Measurements from ENCODE around the gene PKLR. TPM values are rescaled to one million over a fixed set of nuclear protein-coding genes. Genes with fewer than 3 reads are reported as not detected.

The PKLR gene
- 0.72 and 1.9 TPM in 2 replicates for total RNA-seq

GRCh38 chr1:155301342-155301841, at the start of gene PKLR:
Gene PKLR (minus strand): TSS chr1:155301438. CDS start chr1:155301395, 43 bp downstream.

GRCh38 chr1:155320661-155321617, 19.7 kb upstream of the PKLR start, which contains the start of gene RUSC1:
Gene RUSC1 (plus strand): TSS chr1:155320894. CDS start chr1:155321774, 880 bp downstream.

DNA sequence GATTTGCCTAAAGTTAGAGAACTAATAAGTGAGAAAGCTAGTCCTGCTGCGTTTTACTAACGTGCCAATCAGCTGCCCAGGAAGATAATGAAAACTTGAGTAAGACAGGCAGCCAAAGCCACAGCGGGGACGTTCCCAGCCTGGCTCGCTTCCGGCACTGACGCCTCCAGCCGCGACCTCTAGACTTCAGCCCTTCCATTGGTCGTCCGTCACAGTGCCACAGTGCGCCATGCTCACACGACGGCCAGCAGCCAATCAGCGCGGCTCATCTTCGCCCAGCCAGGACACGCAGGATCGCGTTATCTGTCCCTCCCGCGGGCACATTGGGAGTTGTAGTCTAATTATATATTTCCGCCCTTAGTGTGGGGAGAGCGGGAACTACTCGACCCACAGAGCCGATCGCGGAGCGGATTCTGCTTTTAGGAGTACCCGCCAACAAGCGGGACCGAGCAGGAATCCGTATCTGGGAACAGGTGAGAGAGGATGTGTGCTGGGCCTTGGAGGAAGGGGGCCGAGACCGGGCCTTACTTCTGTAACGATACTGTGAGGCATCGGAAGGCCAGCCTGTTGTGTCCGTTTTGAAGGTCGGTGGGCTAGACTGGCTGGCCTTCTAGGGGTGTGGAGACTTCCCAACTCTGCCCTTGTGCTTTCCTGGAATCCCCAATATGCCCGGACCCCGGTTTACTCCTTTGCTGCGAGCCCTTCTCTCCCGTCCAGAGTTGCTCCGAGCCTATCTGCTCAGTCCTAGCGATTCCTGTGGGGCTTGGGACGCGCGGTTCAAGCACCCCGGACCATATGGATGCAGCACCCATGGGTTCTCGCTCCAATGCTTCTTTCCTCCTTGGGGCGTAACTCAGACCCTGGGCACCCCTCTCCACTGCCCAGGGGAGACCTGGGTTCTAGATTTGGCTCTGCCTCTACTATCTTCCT, 7.5 kb upstream of the PKLR start, which contains the start of gene FDPS:
FDPS (plus strand) TSS at position 374 of the 930 bp plus-strand sequence. CDS start 924 bp downstream, outside the sequence.

DNA sequence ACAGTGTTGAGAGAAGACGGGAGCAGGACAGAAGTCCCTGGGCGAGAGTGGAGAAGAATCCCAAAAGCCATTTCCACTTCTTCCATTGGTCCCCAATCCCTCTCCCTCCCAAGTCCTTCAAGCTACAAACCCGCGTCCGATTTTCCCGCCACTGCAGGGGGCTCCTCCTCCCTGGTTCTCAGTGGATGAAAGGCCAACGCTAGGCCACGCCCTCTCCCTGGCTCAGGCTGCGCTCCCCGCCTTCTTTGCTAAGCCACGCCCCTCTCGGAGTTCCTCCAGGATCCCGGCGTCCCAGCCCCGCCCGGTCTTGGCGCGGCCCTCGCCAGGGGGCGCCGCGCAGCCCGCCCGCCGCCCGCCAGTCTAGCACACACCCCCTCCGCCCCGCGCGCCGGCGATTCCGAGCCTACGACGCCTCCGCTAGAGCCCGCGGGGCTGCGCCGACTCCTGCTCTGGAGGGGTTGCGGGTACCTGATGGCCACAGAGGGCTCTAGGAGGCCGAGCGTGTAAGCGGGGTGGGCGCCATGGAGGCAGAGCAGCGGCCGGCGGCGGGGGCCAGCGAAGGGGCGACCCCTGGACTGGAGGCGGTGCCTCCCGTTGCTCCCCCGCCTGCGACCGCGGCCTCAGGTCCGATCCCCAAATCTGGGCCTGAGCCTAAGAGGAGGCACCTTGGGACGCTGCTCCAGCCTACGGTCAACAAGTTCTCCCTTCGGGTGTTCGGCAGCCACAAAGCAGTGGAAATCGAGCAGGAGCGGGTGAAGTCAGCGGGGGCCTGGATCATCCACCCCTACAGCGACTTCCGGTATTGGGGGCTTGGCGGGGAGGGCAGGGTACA, 24.0 kb downstream of the PKLR start, which contains the start of gene HCN3:
HCN3 (plus strand) TSS at position 394 of the 832 bp plus-strand sequence; CDS start at position 522, 128 bp downstream.

GRCh38 chr1:155273343-155274245, 27.6 kb downstream of the PKLR start, which contains the start of gene CLK2:
Gene CLK2 (minus strand): TSS chr1:155273504. CDS start chr1:155270977, 2,527 bp downstream.

GRCh38 chr1:155261852-155262673, 39.2 kb downstream of the PKLR start, which contains the start of gene SCAMP3:
Gene SCAMP3 (minus strand): TSS chr1:155262360. CDS start chr1:155262151, 209 bp downstream.

GRCh38 chr1:155255243-155256007, 45.8 kb downstream of the PKLR start, which contains the start of gene ENTREP3:
Gene ENTREP3 (minus strand): TSS chr1:155255483. CDS start chr1:155254877, 606 bp downstream.

Other genes with a start within 250 kb of the PKLR start
- 10.7 and 14.4 TPM in 2 replicates for gene EFNA4, start 237.7 kb downstream of the PKLR start, total RNA-seq
- gene EFNA3, start 222.6 kb downstream of the PKLR start, total RNA-seq, result 2.9 and 3.2 TPM in 2 replicates
- 22.1 and 25.9 TPM in 2 replicates for gene EFNA1, start 173.6 kb downstream of the PKLR start, total RNA-seq
- 57.0 and 57.2 TPM in 2 replicates for gene SLC50A1, start 165.6 kb downstream of the PKLR start, total RNA-seq
- 35.5 and 59.5 TPM in 2 replicates for gene DPM3, start 160.9 kb downstream of the PKLR start, total RNA-seq
- 118 and 192 TPM in 2 replicates for gene KRTCAP2, start 128.1 kb downstream of the PKLR start, total RNA-seq
- 3.0 and 3.2 TPM in 2 replicates for gene TRIM46, start 127.6 kb downstream of the PKLR start, total RNA-seq
- 5.4 and 15.6 TPM in 2 replicates for gene THBS3, start 93.5 kb downstream of the PKLR start, total RNA-seq
- 97.6 and 103 TPM in 2 replicates for gene MTX1, start 92.7 kb downstream of the PKLR start, total RNA-seq
- 17.5 and 18.4 TPM in 2 replicates for gene ENTREP3, start 46.0 kb downstream of the PKLR start, total RNA-seq
- 72.9 and 75.6 TPM in 2 replicates for gene SCAMP3, start 39.1 kb downstream of the PKLR start, total RNA-seq
- 14.2 and 16.9 TPM in 2 replicates for gene CLK2, start 27.9 kb downstream of the PKLR start, total RNA-seq
- 0.38 and 0.55 TPM in 2 replicates for gene HCN3, start 24.0 kb downstream of the PKLR start, total RNA-seq
- 696 and 705 TPM in 2 replicates for gene FDPS, start 7.4 kb upstream of the PKLR start, total RNA-seq
- gene RUSC1, start 19.5 kb upstream of the PKLR start, total RNA-seq, result 35.8 and 47.1 TPM in 2 replicates

Data from hair follicular keratinocyte (primary cell).